Coronary artery (tissue), 2 donors: Measurements from ENCODE around the gene ZMYND15.

Source experiments
- DNase-seq: peaks from one replicate; pipeline ENCODE4 v3.0.0-alpha.2; 2017; ENCODE audit warnings: low spot score
- H3K27ac ChIP-seq, 2 donors: fragments of 200-600 bp; sonication (generic); one replicate each; pipeline ENCODE4 v1.5.1; 2016 to 2019
- H3K4me3 ChIP-seq: fragments of 200-600 bp; sonication (generic); 2 replicates; pipeline ENCODE4 v1.5.1; 2016; ENCODE audit warnings: mild to moderate bottlenecking, moderate library complexity
- CTCF ChIP-seq: fragments of 200-600 bp; sonication (generic); IDR thresholded peaks from one replicate; pipeline ENCODE4 v1.5.1; 2019; ENCODE audit warnings: antibody characterized with exemption

The ZMYND15 gene

GRCh38 chr17:4738136-4739121 is 1.2 kb upstream of the ZMYND15 start:
- Histone ChIP-seq H3K4me3 (peak overlapping the region; percentile 83), H3K27ac (peak overlapping the region; percentile 40 to 61)
- no peak for DNase-seq
- TF ChIP-seq CTCF, result no peak

GRCh38 chr17:4740025-4740351 is 355 bp downstream of the ZMYND15 start:
- TF ChIP-seq CTCF, result no peak
- DNase-seq, result no peak
- Histone ChIP-seq H3K4me3 (peak overlapping the region; percentile 83), H3K27ac (peak overlapping the region; percentile 40 to 61)

DNA sequence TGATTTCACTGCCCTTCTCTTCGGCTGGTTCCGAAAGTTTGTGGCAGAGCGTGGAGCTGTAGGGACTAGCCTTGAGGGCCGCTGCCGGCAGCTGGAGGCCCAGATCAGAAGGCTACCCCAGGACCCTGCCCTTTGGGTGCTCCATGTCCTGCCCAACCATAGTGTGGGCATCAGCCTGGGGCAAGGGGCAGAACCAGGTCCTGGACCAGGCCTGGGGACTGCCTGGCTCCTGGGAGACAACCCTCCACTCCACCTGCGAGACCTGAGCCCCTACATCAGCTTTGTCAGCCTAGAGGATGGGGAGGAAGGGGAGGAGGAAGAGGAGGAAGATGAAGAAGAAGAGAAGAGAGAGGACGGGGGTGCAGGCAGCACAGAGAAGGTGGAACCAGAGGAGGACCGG is 951 bp downstream of the ZMYND15 start:
- TF ChIP-seq CTCF, result no peak
- no peak overlapping the region for H3K4me3 ChIP-seq
- H3K27ac ChIP-seq, result no peak overlapping the region
- DNase-seq, result no peak

- Histone ChIP-seq H3K4me3 (no peak overlapping the region), H3K27ac (no peak overlapping the region)
- TF ChIP-seq CTCF, result no peak
- DNase-seq, result no peak
Measured at GRCh38 chr17:4741544-4741943, 1.9 kb downstream of the ZMYND15 start.

- H3K4me3 ChIP-seq, result no peak overlapping the region
- no peak for DNase-seq
- no peak overlapping the region for H3K27ac ChIP-seq
- no peak for TF ChIP-seq CTCF
Measured at GRCh38 chr17:4742133-4742532, 2.5 kb downstream of the ZMYND15 start.

GRCh38 chr17:4742629-4743028 is 3.0 kb downstream of the ZMYND15 start:
- H3K27ac ChIP-seq, result no peak overlapping the region

More at GRCh38 chr17:4742629-4743028, 3.0 kb downstream of the ZMYND15 start:
- no peak overlapping the region for H3K4me3 ChIP-seq
- no peak for DNase-seq
- TF ChIP-seq CTCF, result no peak
